ENCODE measurements around the gene FAAP100.

DNA sequence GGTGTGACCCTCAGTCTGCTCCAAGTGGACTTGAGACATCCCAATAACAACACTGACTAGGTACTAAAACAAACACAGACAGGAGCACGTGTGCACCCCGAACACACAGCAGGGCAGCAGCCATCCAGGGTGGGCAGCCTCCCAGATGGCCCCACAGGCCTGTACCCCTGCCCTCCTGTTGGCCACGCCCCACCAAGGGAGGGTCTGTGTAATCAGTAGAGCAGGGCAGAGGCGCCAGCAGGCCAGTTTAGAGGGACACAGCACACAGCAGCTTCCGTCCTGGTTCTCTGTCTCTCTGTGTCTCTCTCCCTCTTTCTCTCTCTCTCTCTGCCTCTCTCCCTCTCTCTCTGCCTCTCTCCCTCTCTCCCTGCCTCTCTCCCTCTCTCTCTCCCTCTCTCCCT, 61.0 kb downstream of the FAAP100 start:
- no peak for TF ChIP-seq POLR2A (IDR thresholded peaks at IDR 0.05)
- TF ChIP-seq, protein P1, sequence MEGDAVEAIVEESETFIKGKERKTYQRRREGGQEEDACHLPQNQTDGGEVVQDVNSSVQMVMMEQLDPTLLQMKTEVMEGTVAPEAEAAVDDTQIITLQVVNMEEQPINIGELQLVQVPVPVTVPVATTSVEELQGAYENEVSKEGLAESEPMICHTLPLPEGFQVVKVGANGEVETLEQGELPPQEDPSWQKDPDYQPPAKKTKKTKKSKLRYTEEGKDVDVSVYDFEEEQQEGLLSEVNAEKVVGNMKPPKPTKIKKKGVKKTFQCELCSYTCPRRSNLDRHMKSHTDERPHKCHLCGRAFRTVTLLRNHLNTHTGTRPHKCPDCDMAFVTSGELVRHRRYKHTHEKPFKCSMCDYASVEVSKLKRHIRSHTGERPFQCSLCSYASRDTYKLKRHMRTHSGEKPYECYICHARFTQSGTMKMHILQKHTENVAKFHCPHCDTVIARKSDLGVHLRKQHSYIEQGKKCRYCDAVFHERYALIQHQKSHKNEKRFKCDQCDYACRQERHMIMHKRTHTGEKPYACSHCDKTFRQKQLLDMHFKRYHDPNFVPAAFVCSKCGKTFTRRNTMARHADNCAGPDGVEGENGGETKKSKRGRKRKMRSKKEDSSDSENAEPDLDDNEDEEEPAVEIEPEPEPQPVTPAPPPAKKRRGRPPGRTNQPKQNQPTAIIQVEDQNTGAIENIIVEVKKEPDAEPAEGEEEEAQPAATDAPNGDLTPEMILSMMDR (IDR thresholded peaks at IDR 0.05): no peak

All from right lobe of liver (tissue), 4 donors.